Measurements from ENCODE around the gene CYP2D6.

CYP2D6 gene

GRCh38 chr22:42084874-42085273 is 45.7 kb downstream of the CYP2D6 start:
- DNase-seq (ENCODE audit: low read depth, low spot score) = no peak

GRCh38 chr22:42083119-42083518 is 47.5 kb downstream of the CYP2D6 start:
- no peak for DNase-seq (ENCODE audit: low read depth, low spot score)

- peak; percentile 59 for DNase-seq (ENCODE audit: low read depth, low spot score)
Measured at GRCh38 chr22:42080287-42080686, 50.3 kb downstream of the CYP2D6 start.

GRCh38 chr22:42079319-42080251 is 51.0 kb downstream of the CYP2D6 start, which contains the start of gene SMDT1:
Gene SMDT1, plus strand, starts transcription at chr22:42079700. Its CDS starts 69 bp downstream, at chr22:42079769.
- peak; percentile 99 for DNase-seq (ENCODE audit: low read depth, low spot score)

- no peak for DNase-seq (ENCODE audit: low read depth, low spot score)
Measured at GRCh38 chr22:42078469-42079318, 51.9 kb downstream of the CYP2D6 start.

GRCh38 chr22:42077486-42078125 is 53.0 kb downstream of the CYP2D6 start:
- no peak for DNase-seq (ENCODE audit: low read depth, low spot score)

- no peak for DNase-seq (ENCODE audit: low read depth, low spot score)
Measured at GRCh38 chr22:42076764-42077485, 53.7 kb downstream of the CYP2D6 start.
